GM18499 (cell line): ENCODE data around the gene TNFAIP3.
"Not testable (repeated sequence)": the region's sequence is repeated elsewhere in the genome, so short reads cannot be mapped to it uniquely, and the experiment has no call there.

Source experiments
- ATAC-seq: cut with Tn5 transposase; IDR thresholded peaks from one replicate; pipeline ENCODE4 v1.9.1; 2021; ENCODE audit warnings: moderate number of reproducible peaks; ENCODE audit not compliant: insufficient read depth, unreplicated experiment

The TNFAIP3 gene

DNA sequence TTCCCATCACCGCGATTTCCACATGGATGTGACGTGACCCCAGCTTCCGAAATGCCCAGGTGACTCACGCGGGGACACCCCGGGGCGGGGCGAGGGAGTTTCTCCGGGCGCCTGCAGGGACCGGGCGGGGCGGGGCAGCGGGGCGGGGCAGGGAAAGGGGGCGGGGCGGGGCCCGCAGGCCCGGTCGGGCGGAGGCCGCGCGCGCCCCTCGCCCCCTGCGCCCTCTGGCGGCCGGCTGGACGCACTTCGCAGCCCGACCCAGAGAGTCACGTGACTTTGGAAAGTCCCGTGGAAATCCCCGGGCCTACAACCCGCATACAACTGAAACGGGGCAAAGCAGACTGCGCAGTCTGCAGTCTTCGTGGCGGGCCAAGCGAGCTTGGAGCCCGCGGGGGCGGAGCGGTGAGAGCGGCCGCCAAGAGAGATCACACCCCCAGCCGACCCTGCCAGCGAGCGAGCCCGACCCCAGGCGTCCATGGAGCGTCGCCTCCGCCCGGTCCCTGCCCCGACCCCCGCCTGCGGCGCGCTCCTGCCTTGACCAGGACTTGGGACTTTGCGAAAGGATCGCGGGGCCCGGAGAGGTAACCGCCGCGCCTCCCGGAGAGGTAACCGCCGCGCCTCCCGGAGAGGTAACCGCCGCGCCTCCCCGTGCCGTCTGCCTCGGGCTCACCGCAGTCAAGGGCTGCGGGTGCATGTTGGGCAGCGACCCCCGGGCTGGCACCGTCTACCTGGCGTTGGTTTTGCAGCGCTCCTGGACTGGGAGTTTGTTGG, at the start of gene TNFAIP3:
TNFAIP3 (plus strand) TSS at position 346 of the 771 bp plus-strand sequence. CDS start 3,969 bp downstream, outside the sequence.
- ATAC-seq = peak; percentile 38

- ATAC-seq = no peak
Measured at GRCh38 chr6:137818440-137818839, 48.6 kb upstream of the TNFAIP3 start.

DNA sequence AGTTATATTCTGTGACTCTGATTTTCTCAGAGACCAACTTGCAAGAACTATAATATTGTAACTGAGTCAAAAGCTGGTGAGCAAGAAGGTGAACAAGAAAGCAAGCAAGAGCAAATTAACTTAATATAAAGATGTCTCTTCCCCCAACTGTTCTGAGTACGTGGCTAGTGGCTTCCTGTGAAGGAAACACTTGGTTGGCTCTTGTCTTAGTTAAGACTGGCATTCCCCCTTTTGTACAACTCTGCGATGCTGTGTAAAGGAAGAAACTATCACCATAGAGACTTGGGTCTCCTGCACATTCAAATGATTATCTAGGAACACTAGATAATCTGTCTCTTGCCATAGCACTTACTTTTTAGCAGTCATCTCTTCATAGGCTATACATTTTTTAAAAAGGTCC, 47.3 kb upstream of the TNFAIP3 start:
- no peak for ATAC-seq

GRCh38 chr6:137820425-137820824, 46.6 kb upstream of the TNFAIP3 start:
- no peak for ATAC-seq

DNA sequence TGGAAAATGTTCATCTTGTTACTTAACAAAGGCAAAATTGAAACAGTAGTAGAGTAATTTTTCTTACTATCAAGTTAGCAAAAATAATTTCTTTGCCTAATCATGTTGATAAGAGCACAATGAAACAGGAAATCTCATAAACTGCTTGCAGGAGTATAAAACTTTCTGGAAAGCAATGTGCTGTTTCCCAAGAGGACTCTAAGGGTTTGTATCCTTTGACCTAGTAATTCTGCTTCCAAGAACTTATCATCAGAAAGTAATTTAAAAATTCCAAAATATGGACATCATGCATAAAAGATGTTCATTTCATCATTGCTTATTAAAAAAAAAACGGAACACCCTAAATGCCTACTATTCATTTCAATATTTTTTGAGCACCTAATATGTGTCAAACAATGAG, 46.1 kb upstream of the TNFAIP3 start:
- ATAC-seq = no peak

DNA sequence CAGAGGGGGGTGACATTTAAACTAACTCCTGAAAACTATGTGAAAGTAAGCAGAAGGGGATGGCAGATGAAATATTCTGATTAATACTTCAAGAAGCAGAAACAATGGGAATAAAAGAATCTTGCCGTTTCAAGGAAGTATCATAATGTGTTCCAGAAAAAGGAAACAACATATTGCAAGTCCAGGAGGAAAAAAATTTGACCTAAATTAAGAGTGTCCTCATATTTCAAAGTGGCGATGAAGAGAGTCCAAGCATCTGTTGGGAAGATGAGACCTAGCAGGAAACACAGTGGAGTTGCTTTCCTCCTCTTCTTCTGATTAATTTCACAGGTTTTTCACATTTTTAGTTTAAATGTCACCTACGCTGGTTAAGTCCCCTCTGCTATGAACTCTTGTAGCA, 45.6 kb upstream of the TNFAIP3 start:
- ATAC-seq = no peak

DNA sequence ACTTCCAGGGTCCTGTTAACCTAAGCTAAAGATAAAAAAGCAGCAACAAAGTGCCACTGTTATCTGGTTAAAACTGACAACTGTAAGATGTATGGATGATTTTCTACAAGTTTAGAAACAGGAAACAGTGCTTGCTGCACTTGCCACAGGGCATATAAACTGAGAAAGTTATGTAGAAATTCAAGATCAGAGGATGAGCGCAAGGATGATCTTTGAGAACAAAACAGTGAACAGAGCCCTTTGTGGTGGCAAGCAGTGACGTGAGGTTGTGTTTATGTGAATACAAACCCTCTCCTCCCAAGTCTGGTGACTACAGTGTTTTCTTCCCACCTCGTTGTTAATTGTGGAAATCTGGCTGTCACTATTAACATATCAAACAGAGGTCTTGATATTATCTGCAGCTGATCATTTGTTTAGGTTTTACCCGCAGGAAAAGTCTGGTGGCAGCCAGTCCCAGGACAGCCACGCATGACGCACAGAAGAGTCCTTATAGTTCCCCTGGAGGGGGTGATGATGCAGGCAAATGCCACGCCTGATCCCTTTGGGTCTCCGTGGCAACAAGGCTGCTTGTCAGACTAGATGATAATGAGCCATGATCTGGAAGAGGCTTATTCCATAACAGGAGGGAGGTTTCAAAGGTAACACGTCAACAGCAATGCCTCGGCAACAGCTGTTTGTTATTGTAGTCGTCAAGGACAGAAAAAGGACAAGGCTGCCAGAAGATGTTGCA, 43.1 kb upstream of the TNFAIP3 start:
- no peak for ATAC-seq

- no peak for ATAC-seq
Measured at GRCh38 chr6:137824556-137824879, 42.5 kb upstream of the TNFAIP3 start.

DNA sequence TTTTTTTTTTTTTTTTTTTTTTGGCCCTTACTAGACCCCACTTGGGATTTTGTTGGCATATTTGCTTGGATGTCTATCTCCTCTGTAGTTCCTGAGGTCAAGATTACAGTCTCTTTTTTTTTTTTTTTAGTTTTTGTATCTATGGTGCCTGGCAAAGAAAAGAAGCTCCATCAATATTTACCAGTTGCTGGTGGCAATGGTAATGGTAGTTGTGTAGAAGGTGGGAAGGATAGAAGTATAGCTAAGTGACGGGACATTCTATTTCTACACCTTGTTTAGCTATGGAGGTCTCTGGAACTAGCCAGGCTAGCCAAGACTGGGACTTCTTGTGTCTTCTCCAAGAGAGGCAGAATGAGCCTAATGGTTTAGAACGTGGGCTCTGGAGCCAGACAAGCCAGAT, 42.2 kb upstream of the TNFAIP3 start:
- ATAC-seq = no peak

GRCh38 chr6:137827411-137827940, 39.6 kb upstream of the TNFAIP3 start:
- ATAC-seq = no peak

DNA sequence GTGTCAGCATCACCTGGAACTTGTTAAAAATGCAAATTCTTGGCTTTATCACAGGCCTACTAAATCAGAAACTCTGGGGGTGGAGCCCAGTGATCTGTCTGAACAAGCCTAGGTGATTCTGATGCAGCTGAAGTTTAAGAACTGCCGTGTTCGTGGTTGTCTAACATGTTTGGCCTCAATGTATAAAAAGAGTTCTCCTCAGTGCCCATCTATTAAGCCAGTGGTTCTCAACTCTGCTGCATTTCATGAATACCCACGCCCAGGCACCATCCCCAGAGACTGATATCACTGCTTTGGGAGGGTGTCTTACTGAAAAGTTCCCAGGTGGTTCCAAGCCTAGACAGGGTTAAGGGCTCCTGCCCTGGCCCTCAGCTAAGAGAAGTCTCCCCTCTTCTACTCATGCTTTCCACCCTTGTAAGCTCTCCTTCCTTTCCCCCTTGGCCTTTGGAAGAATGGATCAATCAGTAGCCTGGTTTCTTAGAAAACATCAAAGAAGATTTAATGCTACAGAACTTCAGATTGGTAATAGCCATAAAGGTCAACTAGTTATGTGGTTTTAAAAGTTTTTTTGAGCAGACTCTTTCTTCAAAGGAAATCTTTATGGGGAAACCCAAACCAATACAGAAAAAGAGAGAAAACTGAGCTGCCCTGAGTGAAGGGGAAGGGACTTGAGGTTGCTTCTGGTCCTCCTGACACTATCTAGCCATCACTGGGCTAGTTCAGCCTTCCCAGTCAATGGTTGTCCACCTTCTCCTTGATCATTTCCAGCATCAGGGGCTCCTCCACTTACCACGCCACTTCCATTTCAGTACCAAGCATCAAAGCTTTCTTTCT, 38.9 kb upstream of the TNFAIP3 start:
- ATAC-seq = peak; percentile 29

GRCh38 chr6:137829641-137830083, 37.4 kb upstream of the TNFAIP3 start:
- ATAC-seq = no peak

- no peak for ATAC-seq
Measured at GRCh38 chr6:137830511-137830911, 36.5 kb upstream of the TNFAIP3 start.

- ATAC-seq = no peak
Measured at GRCh38 chr6:137832110-137832509, 34.9 kb upstream of the TNFAIP3 start.

DNA sequence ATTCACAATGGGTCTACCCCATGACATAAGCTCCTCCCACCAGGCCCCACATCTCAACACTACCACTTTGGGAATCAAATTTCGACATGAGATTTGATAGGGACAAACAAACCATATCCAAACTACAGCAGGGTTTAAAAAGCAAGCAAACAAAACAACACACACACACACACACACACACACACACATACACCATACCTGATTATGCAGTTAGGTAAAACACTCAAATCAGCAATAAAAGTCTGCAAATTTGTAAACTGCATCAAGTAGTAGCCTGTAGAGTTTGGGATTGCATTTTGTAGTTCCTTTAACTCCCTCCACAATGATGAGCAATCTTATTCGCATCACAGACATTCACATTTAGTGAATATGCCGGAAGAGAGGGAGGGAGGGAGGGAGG, 32.6 kb upstream of the TNFAIP3 start:
- no peak for ATAC-seq

- ATAC-seq = no peak
Measured at GRCh38 chr6:137836788-137837187, 30.3 kb upstream of the TNFAIP3 start.

GRCh38 chr6:137838090-137838489, 29.0 kb upstream of the TNFAIP3 start:
- ATAC-seq = not testable (repeated sequence)

DNA sequence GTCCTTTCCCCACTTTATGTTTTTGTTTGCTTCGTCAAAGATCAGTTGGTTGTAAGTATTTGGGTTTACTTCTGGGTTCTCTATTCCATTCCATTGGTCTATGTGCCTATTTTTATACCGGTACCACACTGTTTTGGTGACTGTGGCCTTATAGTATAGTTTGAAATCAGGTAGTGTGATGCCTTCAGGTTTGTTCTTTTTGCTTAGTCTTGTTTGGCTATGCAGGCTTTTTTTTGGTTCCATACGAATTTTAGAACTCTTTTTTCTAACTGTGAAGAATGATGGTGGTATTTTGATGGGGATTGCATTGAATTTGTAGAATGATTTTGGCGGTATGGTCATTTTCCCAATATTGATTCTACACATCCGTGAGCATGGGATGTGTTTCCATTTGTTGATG, 28.5 kb upstream of the TNFAIP3 start:
- not testable (repeated sequence) for ATAC-seq

- ATAC-seq = no peak
Measured at GRCh38 chr6:137839076-137839475, 28.0 kb upstream of the TNFAIP3 start.

GRCh38 chr6:137840252-137840651, 26.8 kb upstream of the TNFAIP3 start:
- no peak for ATAC-seq

DNA sequence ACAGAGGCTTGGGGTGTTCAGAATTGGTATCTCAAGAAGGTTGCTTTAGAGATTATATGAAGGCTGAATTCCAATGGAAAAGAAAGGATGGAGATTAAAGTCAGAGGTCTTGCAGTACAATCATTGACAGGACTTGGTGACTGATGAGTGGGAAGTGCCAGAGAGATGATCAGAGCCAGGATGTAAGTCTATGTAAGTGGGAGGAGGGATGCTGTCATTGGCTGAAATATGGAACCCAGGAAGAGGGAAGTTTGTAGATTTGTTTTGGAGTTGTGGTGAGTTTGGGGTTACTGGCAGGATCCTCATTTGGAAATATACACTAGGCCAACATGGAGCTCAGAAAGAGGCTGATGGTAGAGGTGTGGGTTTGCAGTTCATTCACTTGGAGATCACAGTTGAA, 23.8 kb upstream of the TNFAIP3 start:
- ATAC-seq = no peak
